Gastroesophageal sphincter (tissue), 3 donors: Measurements from ENCODE around the gene TIMP4.

Experiments
- CTCF ChIP-seq, 4 experiments: fragments of 200-600 bp in 2 of 4; fragments of 450-650 bp in 2 of 4; sonication (generic) in 1 of 4; IDR thresholded peaks; one replicate each; pipeline ENCODE4 v1.5.1; 2017 to 2019; ENCODE audit warnings: antibody characterized with exemption in 4 of 4, mild to moderate bottlenecking in 2 of 4, moderate library complexity in 2 of 4
- EP300 ChIP-seq: sonication (generic); formaldehyde crosslinking; IDR thresholded peaks from one replicate; pipeline ENCODE4 v1.6.1; 2017; ENCODE audit warnings: antibody characterized with exemption, mild to moderate bottlenecking
- POLR2A ChIP-seq, 2 donors: fragments of 450-650 bp; IDR thresholded peaks; one replicate each; pipeline ENCODE4 v1.6.1; 2017; ENCODE audit warnings: antibody characterized with exemption in 2 of 2, mild to moderate bottlenecking in 2 of 2, moderate library complexity in 1 of 2
- POLR2AphosphoS5 ChIP-seq: sonication (generic); formaldehyde crosslinking; IDR thresholded peaks from one replicate; pipeline ENCODE4 v1.6.1; 2017; ENCODE audit warnings: antibody characterized with exemption

GRCh38 chr3:12195231-12195630, 36.5 kb upstream of the TIMP4 start:
- TF ChIP-seq CTCF (IDR thresholded peaks at IDR 0.05) (no peak), POLR2A (IDR thresholded peaks at IDR 0.05) (no peak), POLR2AphosphoS5 (no peak), EP300 (no peak)
